Trophoblast cell (in vitro differentiated cells and primary cell): ENCODE results near the gene KLF7.

Source experiments
- DNase-seq, 2 donors: peaks; one replicate each; pipeline ENCODE4 v3.0.0-alpha.2; 2016
- H2AFZ ChIP-seq: 2 replicates; pipeline ENCODE4 v1.6.1; 2013; ENCODE audit warnings: low read length, moderate library complexity, mild to moderate bottlenecking; ENCODE audit not compliant: insufficient read depth, poor library complexity
- H2AK5ac ChIP-seq: 2 replicates; pipeline ENCODE4 v1.6.1; 2013; ENCODE audit warnings: mild to moderate bottlenecking, low read length
- H2BK120ac ChIP-seq: 2 replicates; pipeline ENCODE4 v1.6.1; 2013; ENCODE audit warnings: low read length, mild to moderate bottlenecking, moderate library complexity; ENCODE audit not compliant: insufficient read depth, poor library complexity
- H2BK12ac ChIP-seq: 2 replicates; pipeline ENCODE4 v1.6.1; 2013; ENCODE audit warnings: mild to moderate bottlenecking, low read length, moderate library complexity
- H2BK5ac ChIP-seq: 2 replicates; pipeline ENCODE4 v1.6.1; 2013; ENCODE audit warnings: low read length, low read depth, moderate library complexity, mild to moderate bottlenecking; ENCODE audit not compliant: poor library complexity
- H3K14ac ChIP-seq: 2 replicates; pipeline ENCODE4 v1.6.1; 2013; ENCODE audit warnings: mild to moderate bottlenecking, low read length
- H3K18ac ChIP-seq: 2 replicates; pipeline ENCODE4 v1.6.1; 2013; ENCODE audit warnings: mild to moderate bottlenecking, low read length
- H3K23ac ChIP-seq: 2 replicates; pipeline ENCODE4 v1.6.1; 2013; ENCODE audit warnings: low read length
- H3K27ac ChIP-seq: 2 replicates; pipeline ENCODE4 v1.5.1; 2013; ENCODE audit warnings: low read depth, mild to moderate bottlenecking, inconsistent platforms, low read length, moderate library complexity
- H3K27me3 ChIP-seq: 2 replicates; pipeline ENCODE4 v1.6.1; 2013; ENCODE audit warnings: inconsistent platforms, mild to moderate bottlenecking, low read length, moderate library complexity; ENCODE audit not compliant: insufficient read depth
- H3K36me3 ChIP-seq, 2 experiments: 1 replicate in 1 of 2; 2 replicates in 1 of 2; pipeline ENCODE4 v1.6.1; 2013; ENCODE audit warnings: low read length in 2 of 2, mild to moderate bottlenecking in 2 of 2, moderate library complexity in 1 of 2; ENCODE audit not compliant: insufficient read depth in 2 of 2, control insufficient read depth in 1 of 2
- H3K4ac ChIP-seq: 2 replicates; pipeline ENCODE4 v1.6.1; 2013; ENCODE audit warnings: low read depth, mild to moderate bottlenecking, low read length, moderate library complexity
- H3K4me1 ChIP-seq, 2 experiments: 1 replicate in 1 of 2; 2 replicates in 1 of 2; pipeline ENCODE4 v1.6.1; 2013; ENCODE audit warnings: low read length in 2 of 2, mild to moderate bottlenecking in 2 of 2, moderate library complexity in 1 of 2; ENCODE audit not compliant: insufficient read depth in 2 of 2, control insufficient read depth in 1 of 2
- H3K4me2 ChIP-seq: 2 replicates; pipeline ENCODE4 v1.6.1; 2013; ENCODE audit warnings: inconsistent platforms, mild to moderate bottlenecking, low read length, moderate library complexity
- H3K4me3 ChIP-seq: 2 replicates; pipeline ENCODE4 v1.5.1; 2013; ENCODE audit warnings: mild to moderate bottlenecking, low read depth, low read length, inconsistent platforms
- H3K79me1 ChIP-seq: one replicate; pipeline ENCODE4 v1.6.1; 2013; ENCODE audit warnings: low read length
- H3K79me2 ChIP-seq: 2 replicates; pipeline ENCODE4 v1.6.1; 2013; ENCODE audit warnings: low read length, mild to moderate bottlenecking; ENCODE audit not compliant: control insufficient read depth, insufficient read depth, poor library complexity
- H3K9ac ChIP-seq: 2 replicates; pipeline ENCODE4 v1.6.1; 2013; ENCODE audit warnings: mild to moderate bottlenecking, low read length
- H3K9me3 ChIP-seq: 2 replicates; pipeline ENCODE4 v1.6.1; 2013; ENCODE audit warnings: low read depth, mild to moderate bottlenecking, control low read depth, inconsistent platforms, low read length; ENCODE audit not compliant: insufficient read depth
- H4K12ac ChIP-seq: 2 replicates; pipeline ENCODE4 v1.6.1; 2013; ENCODE audit warnings: low read depth, mild to moderate bottlenecking, low read length, moderate library complexity
- H4K8ac ChIP-seq: 2 replicates; pipeline ENCODE4 v1.6.1; 2013; ENCODE audit warnings: low read depth, mild to moderate bottlenecking, low read length, moderate library complexity
- H4K91ac ChIP-seq: one replicate; pipeline ENCODE4 v1.6.1; 2013; ENCODE audit warnings: low read depth, mild to moderate bottlenecking, low read length, moderate library complexity
- whole genome bisulfite sequencing: extraction: QIAGEN DNeasy Blood & Tissue Kit; methylation state at CpG from one replicate; pipeline ENCODE4 v1.1.7; 2013; ENCODE audit warnings: missing lambda C conversion rate; ENCODE audit not compliant: insufficient read length, insufficient coverage; ENCODE audit errors: extremely low coverage; 5-methylcytosine and 5-hydroxymethylcytosine counted together

KLF7 gene

DNA sequence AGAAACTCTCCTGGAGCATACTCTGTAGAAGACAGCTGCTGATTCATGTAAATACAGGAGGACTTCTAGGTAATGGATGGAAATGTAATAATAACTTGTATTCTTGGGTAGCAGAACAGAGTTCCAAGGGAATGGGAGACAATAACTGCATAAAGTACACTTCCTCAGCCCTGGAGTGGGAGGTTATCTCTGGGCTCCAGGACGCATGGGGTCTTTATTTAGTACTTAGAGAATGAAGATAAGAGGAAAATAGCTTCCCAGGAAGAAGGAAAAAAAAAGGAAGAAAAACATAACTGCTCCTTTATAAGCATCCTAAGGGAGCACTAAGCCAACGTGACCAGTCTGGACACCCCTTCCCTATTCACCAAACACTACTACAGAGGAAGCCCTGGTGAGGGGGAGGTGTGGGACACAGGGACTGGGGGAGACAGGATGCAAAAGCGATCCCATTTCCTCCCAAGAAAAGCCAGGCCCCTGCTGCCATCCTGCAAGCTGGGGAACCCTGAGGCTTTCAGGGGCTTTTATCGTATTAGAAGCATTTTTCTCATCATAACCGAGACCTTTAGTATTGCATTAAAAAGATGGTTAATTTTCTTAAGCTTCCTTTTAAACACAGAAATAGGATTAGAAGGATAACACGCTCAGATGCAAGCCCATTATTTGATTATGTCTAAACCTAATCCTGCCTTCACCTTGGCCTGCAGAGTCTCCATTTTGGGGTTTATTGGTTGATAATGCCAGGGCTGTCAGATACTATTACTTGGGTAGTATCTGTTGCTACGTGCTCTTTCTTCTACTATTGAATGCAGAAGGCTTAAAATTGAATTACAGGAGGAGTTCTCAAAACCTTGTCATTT is 78.5 kb downstream of the KLF7 start:
- no peak overlapping the region for H4K8ac ChIP-seq
- no peak overlapping the region for H3K4me2 ChIP-seq
- no peak overlapping the region for H4K12ac ChIP-seq
- WGBS, result no CpG with 5 or more reads among the region's 7 CpGs
- no peak overlapping the region for H2BK5ac ChIP-seq
- H3K79me1 ChIP-seq, result no peaks in the 10 kb centered on the region
- no peak overlapping the region for H3K27ac ChIP-seq
- H3K9ac ChIP-seq, result no peak overlapping the region
- H2AK5ac ChIP-seq, result no peak overlapping the region
- no peak overlapping the region for H2BK120ac ChIP-seq
- H3K27me3 ChIP-seq, result no peaks in the 10 kb centered on the region
- no peak for DNase-seq
- peaks cover 2 to 8% of the 10 kb centered on the region in 2 experiments for H3K36me3 ChIP-seq
- H2BK12ac ChIP-seq, result no peak overlapping the region
- no peaks in the 10 kb centered on the region for H3K79me2 ChIP-seq
- no peak overlapping the region for H3K4ac ChIP-seq
- H3K9me3 ChIP-seq, result no peaks in the 10 kb centered on the region
- H3K4me3 ChIP-seq, result no peak overlapping the region
- no peak overlapping the region for H3K18ac ChIP-seq
- no peak overlapping the region for H4K91ac ChIP-seq
- H3K23ac ChIP-seq, result no peak overlapping the region
- H3K4me1 ChIP-seq, result no peaks in the 10 kb centered on the region
- H2AFZ ChIP-seq, result no peak overlapping the region
- H3K14ac ChIP-seq, result no peak overlapping the region

- Histone ChIP-seq H3K4me3 (no peak overlapping the region), H3K14ac (no peak overlapping the region), H3K9me3 (no peaks in the 10 kb centered on the region), H3K4me2 (no peak overlapping the region), H3K18ac (peak overlapping the region; percentile 54), H2AK5ac (no peak overlapping the region), H3K23ac (no peak overlapping the region), H4K8ac (no peak overlapping the region), H3K4me1 (no peaks in the 10 kb centered on the region), H2AFZ (no peak overlapping the region), H2BK5ac (no peak overlapping the region), H4K12ac (no peak overlapping the region), H4K91ac (no peak overlapping the region), H3K4ac (no peak overlapping the region), H3K79me2 (no peaks in the 10 kb centered on the region), H2BK120ac (no peak overlapping the region), H3K27me3 (no peaks in the 10 kb centered on the region), H3K36me3 (peaks cover 2 to 11% of the 10 kb centered on the region in 2 experiments), H3K27ac (no peak overlapping the region), H2BK12ac (no peak overlapping the region), H3K79me1 (no peaks in the 10 kb centered on the region), H3K9ac (no peak overlapping the region)
- DNase-seq, result no peak
- no CpG with 5 or more reads among the region's 8 CpGs for WGBS
These were observed 79.6 kb downstream of the KLF7 start for GRCh38 chr2:207086136-207086535.

DNA sequence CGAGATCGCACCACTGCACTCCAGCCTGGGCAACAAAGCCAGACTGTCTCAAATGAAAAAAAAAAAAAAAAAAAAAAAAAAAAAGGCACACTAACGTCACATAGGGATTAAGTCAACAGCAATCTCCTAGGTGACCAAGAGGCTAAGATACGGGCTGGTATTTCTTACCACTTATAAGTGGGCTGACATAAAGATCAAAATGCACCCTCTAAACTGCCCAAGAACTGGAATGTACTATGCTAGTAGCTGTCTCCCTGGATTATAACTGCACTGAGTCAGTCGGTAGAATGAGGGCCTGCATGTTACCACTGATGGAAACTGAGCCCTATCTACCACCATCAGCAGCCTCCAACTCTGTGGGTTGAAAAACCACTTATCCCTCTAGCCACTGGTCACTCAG is 80.6 kb downstream of the KLF7 start:
- no CpG with 5 or more reads among the region's 5 CpGs for WGBS
- Histone ChIP-seq H4K12ac (no peak overlapping the region), H3K23ac (no peak overlapping the region), H3K9me3 (no peaks in the 10 kb centered on the region), H3K18ac (no peak overlapping the region), H3K4ac (no peak overlapping the region), H3K4me1 (no peaks in the 10 kb centered on the region), H3K27me3 (no peaks in the 10 kb centered on the region), H3K4me3 (no peak overlapping the region), H3K27ac (no peak overlapping the region), H2AK5ac (no peak overlapping the region), H3K4me2 (no peak overlapping the region), H4K8ac (no peak overlapping the region), H2BK12ac (no peak overlapping the region), H3K79me2 (no peaks in the 10 kb centered on the region), H2AFZ (no peak overlapping the region), H3K9ac (no peak overlapping the region), H4K91ac (no peak overlapping the region), H3K36me3 (peaks cover 2 to 19% of the 10 kb centered on the region in 2 experiments), H3K14ac (no peak overlapping the region), H2BK5ac (no peak overlapping the region), H2BK120ac (no peak overlapping the region), H3K79me1 (no peaks in the 10 kb centered on the region)
- DNase-seq, result no peak

GRCh38 chr2:207083361-207084110 is 82.2 kb downstream of the KLF7 start:
- H4K12ac ChIP-seq, result no peak overlapping the region
- no peak overlapping the region for H2AFZ ChIP-seq
- no peaks in the 10 kb centered on the region for H3K27me3 ChIP-seq
- H3K9me3 ChIP-seq, result no peaks in the 10 kb centered on the region
- no peaks in the 10 kb centered on the region for H3K79me1 ChIP-seq
- H4K91ac ChIP-seq, result no peak overlapping the region
- H3K23ac ChIP-seq, result no peak overlapping the region
- H3K4me1 ChIP-seq, result no peaks in the 10 kb centered on the region
- H3K18ac ChIP-seq, result no peak overlapping the region
- WGBS, result no CpG with 5 or more reads among the region's 2 CpGs
- H2AK5ac ChIP-seq, result no peak overlapping the region
- H3K79me2 ChIP-seq, result no peaks in the 10 kb centered on the region
- H3K14ac ChIP-seq, result no peak overlapping the region
- no peak overlapping the region for H3K4ac ChIP-seq
- DNase-seq, result no peak
- no peak overlapping the region for H2BK5ac ChIP-seq
- no peak overlapping the region for H3K4me2 ChIP-seq
- peaks cover 2 to 26% of the 10 kb centered on the region in 2 experiments for H3K36me3 ChIP-seq
- H2BK120ac ChIP-seq, result no peak overlapping the region
- no peak overlapping the region for H3K9ac ChIP-seq
- H3K4me3 ChIP-seq, result no peak overlapping the region
- H3K27ac ChIP-seq, result no peak overlapping the region
- no peak overlapping the region for H4K8ac ChIP-seq
- no peak overlapping the region for H2BK12ac ChIP-seq
